Kidney (tissue), 14 donors: ENCODE data around the gene SLC25A22. TPM values are rescaled to one million over a fixed set of nuclear protein-coding genes. Genes with fewer than 3 reads are reported as not detected.

Experiments
- DNase-seq, 5 donors: peaks; one replicate each; pipeline ENCODE4 v3.0.0-alpha.2; 2013 to 2020
- FAIRE-seq: peaks from 2 replicates; lab custom pipeline; 2012; peaks lifted over from hg19 to GRCh38; lab: Jason Lieb, UNC
- H3K27ac ChIP-seq, 2 donors: one replicate each; pipeline ENCODE4 v1.7.0; 2013; ENCODE audit warnings: low read depth in 2 of 2, low read length in 2 of 2, inconsistent platforms in 1 of 2
- H3K27me3 ChIP-seq: one replicate; pipeline ENCODE4 v1.7.1; 2013; ENCODE audit warnings: low read length, inconsistent platforms; ENCODE audit not compliant: control insufficient read depth, insufficient read depth
- H3K36me3 ChIP-seq, 3 donors: one replicate each; pipeline versions ENCODE4 v1.7.0 to v1.7.1; 2013; ENCODE audit warnings: low read length in 3 of 3, control low read depth in 1 of 3, inconsistent platforms in 1 of 3; ENCODE audit not compliant: insufficient read depth in 3 of 3, control insufficient read depth in 2 of 3
- H3K4me1 ChIP-seq, 3 donors: one replicate each; pipeline versions ENCODE4 v1.7.0 to v1.7.1; 2013; ENCODE audit warnings: low read length in 3 of 3, inconsistent platforms in 1 of 3, low read depth in 1 of 3; ENCODE audit not compliant: control insufficient read depth in 2 of 3, insufficient read depth in 2 of 3
- H3K4me3 ChIP-seq, 3 donors: one replicate each; pipeline versions ENCODE4 v1.7.0 to v1.8.1; 2013; ENCODE audit warnings: low read length in 3 of 3, control low read depth in 1 of 3, inconsistent platforms in 1 of 3
- H3K9ac ChIP-seq, 3 donors: one replicate each; pipeline versions ENCODE4 v1.7.0 to v1.7.1; 2013; ENCODE audit warnings: low read length in 3 of 3, control low read depth in 1 of 3, inconsistent platforms in 1 of 3
- H3K9me3 ChIP-seq, 3 donors: one replicate each; pipeline versions ENCODE4 v1.7.0 to v1.7.1; 2013; ENCODE audit warnings: low read length in 3 of 3, control low read depth in 1 of 3, inconsistent platforms in 1 of 3; ENCODE audit not compliant: control insufficient read depth in 2 of 3, insufficient read depth in 1 of 3
- CTCF ChIP-seq: IDR thresholded peaks from 3 replicates; pipeline ENCODE4 v1.5.1; 2012; ENCODE audit warnings: mild to moderate bottlenecking, moderate library complexity, borderline replicate concordance; ENCODE audit not compliant: insufficient read depth; ENCODE audit errors: extremely low read depth
- intact Hi-C: fragments of 100-400 bp; cut with DNase I; formaldehyde crosslinking; loops from one replicate; pipeline ENCODE4 v1.11.1; 2022
- polyA plus RNA-seq: library from polyadenylated mRNA; stranded (reverse); fragments of 350-450 nt; fragmentation: Illumina TruSeq; extraction: RNeasy Lipid Tissue Mini Kit (QIAGEN cat#74804); gene quantifications from one replicate; pipeline ENCODE4 v1.2.3, GENCODE V29; 2014; ENCODE audit warnings: low read depth, low replicate concordance; ENCODE audit not compliant: insufficient read depth
- total RNA-seq: library from RNA; stranded (reverse); fragmentation: NEBNext Ultra II Directional; extraction: Animal tissue kit (Norgen Biotek cat#: 25700); gene quantifications from one replicate; pipeline ENCODE4 v1.2.1, GENCODE V29; 2021
- donor health status: control.
- donor health status: control.
- donor health status: control.
- donor health status: control.
- donor health status: control.
- donor health status: DM: yes; HTN: yes; CAD: no.
- donor health status: Normal renal cell carcinoma (clear cell type).

SLC25A22 gene
- total and polyA plus RNA-seq, 2 donors from 2014 or later: 14.3 to 17.8 TPM

GRCh38 chr11:742571-743201 lies 55.4 kb downstream of the SLC25A22 start:
- no peak overlapping the region for H3K4me3 ChIP-seq
- no peak for TF ChIP-seq CTCF
- DNase-seq (no peak), FAIRE-seq (no peak)
- H3K9me3 ChIP-seq: no peaks in the 10 kb centered on the region
- no peaks in the 10 kb centered on the region for H3K27me3 ChIP-seq
- H3K9ac ChIP-seq: no peak overlapping the region
- intact Hi-C loops: no loop called here
- no peaks in the 10 kb centered on the region for H3K36me3 ChIP-seq
- H3K4me1 ChIP-seq: peaks cover 0 to 2% (median 0%) of the 10 kb centered on the region in 3 donors
- H3K27ac ChIP-seq: no peak overlapping the region

- Histone ChIP-seq H3K27ac (no peak overlapping the region), H3K4me1 (peaks cover 0 to 2% (median 0%) of the 10 kb centered on the region in 3 donors), H3K9me3 (no peaks in the 10 kb centered on the region), H3K9ac (no peak overlapping the region), H3K36me3 (no peaks in the 10 kb centered on the region), H3K27me3 (no peaks in the 10 kb centered on the region), H3K4me3 (no peak overlapping the region)
- no peak for FAIRE-seq
- no peak for DNase-seq
- intact Hi-C loops: no loop called here
- no peak for TF ChIP-seq CTCF
These were observed 55.9 kb downstream of the SLC25A22 start for GRCh38 chr11:742156-742546.

Other genes starting within 250 kb of the SLC25A22 start
- 8.0 TPM for gene LMNTD2, start 237.5 kb downstream of the SLC25A22 start, total RNA-seq
- 6.2 TPM for gene LMNTD2, start 237.5 kb downstream of the SLC25A22 start, polyA plus RNA-seq
- gene RASSF7, start 237.3 kb downstream of the SLC25A22 start, total RNA-seq: 106 TPM
- gene RASSF7, start 237.3 kb downstream of the SLC25A22 start, polyA plus RNA-seq: 108 TPM
- 30.9 TPM for gene PHRF1, start 221.8 kb downstream of the SLC25A22 start, total RNA-seq
- gene PHRF1, start 221.8 kb downstream of the SLC25A22 start, polyA plus RNA-seq: 7.5 TPM
- 36.7 TPM for gene IRF7, start 182.3 kb downstream of the SLC25A22 start, total RNA-seq
- gene IRF7, start 182.3 kb downstream of the SLC25A22 start, polyA plus RNA-seq: 21.5 TPM
- gene CDHR5, start 173.3 kb downstream of the SLC25A22 start, total RNA-seq: 7.0 TPM
- 45.6 TPM for gene CDHR5, start 173.3 kb downstream of the SLC25A22 start, polyA plus RNA-seq
- not detected for gene SCT, start 171.1 kb downstream of the SLC25A22 start, total RNA-seq
- not detected for gene SCT, start 171.1 kb downstream of the SLC25A22 start, polyA plus RNA-seq
- 1.1 TPM for gene DRD4, start 161.0 kb downstream of the SLC25A22 start, total RNA-seq
- gene DRD4, start 161.0 kb downstream of the SLC25A22 start, polyA plus RNA-seq: 0.47 TPM
- gene DEAF1, start 103.1 kb downstream of the SLC25A22 start, total RNA-seq: 54.5 TPM
- gene DEAF1, start 103.1 kb downstream of the SLC25A22 start, polyA plus RNA-seq: 30.2 TPM
- gene TMEM80, start 102.5 kb downstream of the SLC25A22 start, total RNA-seq: 38.6 TPM
- gene TMEM80, start 102.5 kb downstream of the SLC25A22 start, polyA plus RNA-seq: 36.2 TPM
- gene EPS8L2, start 92.0 kb downstream of the SLC25A22 start, total RNA-seq: 287 TPM
- 199 TPM for gene EPS8L2, start 92.0 kb downstream of the SLC25A22 start, polyA plus RNA-seq
- gene TALDO1, start 50.8 kb downstream of the SLC25A22 start, total RNA-seq: 175 TPM
- 312 TPM for gene TALDO1, start 50.8 kb downstream of the SLC25A22 start, polyA plus RNA-seq
- 66.2 TPM for gene GATD1, start 20.8 kb downstream of the SLC25A22 start, total RNA-seq
- 38.3 TPM for gene GATD1, start 20.8 kb downstream of the SLC25A22 start, polyA plus RNA-seq
- gene CEND1, start 8.2 kb downstream of the SLC25A22 start, total RNA-seq: 0.16 TPM
- 3.6 TPM for gene CEND1, start 8.2 kb downstream of the SLC25A22 start, polyA plus RNA-seq
- 16.5 TPM for gene PIDD1, start 7.0 kb upstream of the SLC25A22 start, total RNA-seq
- 9.1 TPM for gene PIDD1, start 7.0 kb upstream of the SLC25A22 start, polyA plus RNA-seq
- 1,544 TPM for gene RPLP2, start 11.7 kb upstream of the SLC25A22 start, total RNA-seq
- gene RPLP2, start 11.7 kb upstream of the SLC25A22 start, polyA plus RNA-seq: 1,997 TPM
- gene PNPLA2, start 20.6 kb upstream of the SLC25A22 start, total RNA-seq: 173 TPM
- gene PNPLA2, start 20.6 kb upstream of the SLC25A22 start, polyA plus RNA-seq: 67.9 TPM
- 22.6 TPM for gene CRACR2B, start 29.6 kb upstream of the SLC25A22 start, total RNA-seq
- 16.5 TPM for gene CRACR2B, start 29.6 kb upstream of the SLC25A22 start, polyA plus RNA-seq
- gene CD151, start 34.7 kb upstream of the SLC25A22 start, total RNA-seq: 476 TPM
- gene CD151, start 34.7 kb upstream of the SLC25A22 start, polyA plus RNA-seq: 379 TPM
- gene POLR2L, start 44.2 kb upstream of the SLC25A22 start, total RNA-seq: 107 TPM
- gene POLR2L, start 44.2 kb upstream of the SLC25A22 start, polyA plus RNA-seq: 376 TPM
- gene TSPAN4, start 44.6 kb upstream of the SLC25A22 start, total RNA-seq: 104 TPM
- gene TSPAN4, start 44.6 kb upstream of the SLC25A22 start, polyA plus RNA-seq: 81.2 TPM
- 82.2 TPM for gene CHID1, start 112.5 kb upstream of the SLC25A22 start, total RNA-seq
- 128 TPM for gene CHID1, start 112.5 kb upstream of the SLC25A22 start, polyA plus RNA-seq
- 144 TPM for gene AP2A2, start 127.6 kb upstream of the SLC25A22 start, total RNA-seq
- gene AP2A2, start 127.6 kb upstream of the SLC25A22 start, polyA plus RNA-seq: 76.5 TPM
- gene MUC6, start 238.4 kb upstream of the SLC25A22 start, total RNA-seq: 3.0 TPM
- gene MUC6, start 238.4 kb upstream of the SLC25A22 start, polyA plus RNA-seq: 1.1 TPM